GM12874 (cell line): ENCODE results near the gene NDUFA7.

Experiments used
- TF ChIP-seq, protein P1 (sequence below): IDR thresholded peaks from 2 replicates; pipeline ENCODE4 v1.5.1; 2011; ENCODE audit warnings: low read depth, mild to moderate bottlenecking, control low read depth, low read length, moderate library complexity; ENCODE audit not compliant: insufficient read depth

NDUFA7 gene

DNA sequence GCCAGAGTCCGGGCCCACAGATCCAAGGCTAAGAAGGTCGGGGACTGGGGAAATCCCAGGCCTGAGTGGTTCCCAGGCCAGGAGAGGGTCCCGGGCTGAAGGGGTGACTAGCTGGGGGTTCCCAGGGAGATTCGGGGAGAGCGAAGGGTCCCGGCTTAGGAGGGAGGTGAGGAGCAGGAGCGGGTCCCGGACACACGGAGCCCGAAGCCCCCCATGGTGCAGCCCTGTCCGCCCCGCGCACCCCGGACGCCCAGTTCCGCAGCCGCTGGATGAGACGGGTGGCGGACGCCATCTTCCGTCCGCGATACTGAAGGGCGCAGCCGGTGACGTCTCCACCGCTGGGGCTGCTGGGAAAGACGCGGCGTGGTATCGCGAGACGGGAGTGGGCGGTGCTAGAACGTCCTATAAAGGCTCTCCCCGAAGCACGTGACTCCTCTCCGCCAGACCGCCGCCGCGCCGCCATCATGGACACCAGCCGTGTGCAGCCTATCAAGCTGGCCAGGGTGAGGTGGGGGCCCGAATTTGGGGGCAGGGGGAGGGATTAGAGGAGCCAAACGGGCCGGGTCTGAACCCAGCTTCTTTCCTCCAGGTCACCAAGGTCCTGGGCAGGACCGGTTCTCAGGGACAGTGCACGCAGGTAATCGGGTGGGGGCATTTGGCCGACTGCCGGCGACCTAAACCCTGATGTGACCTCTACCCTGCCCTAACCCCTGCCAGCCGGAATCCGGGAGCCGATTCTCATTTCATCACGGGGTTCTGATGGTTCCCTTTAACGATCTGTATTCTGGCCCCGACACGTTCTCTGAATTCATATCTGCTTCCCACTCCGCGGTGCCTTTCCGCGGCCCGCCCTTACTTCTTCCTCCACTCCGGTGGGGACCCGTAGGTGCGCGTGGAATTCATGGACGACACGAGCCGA, at the start of gene NDUFA7, which contains the start of gene RPS28:
Gene NDUFA7, minus strand, starts transcription at position 309 of the 919 bp plus-strand sequence. Its CDS starts 17 bp downstream, at position 292.
Gene RPS28, plus strand, starts transcription at position 430 of the 919 bp plus-strand sequence. Its CDS starts 35 bp downstream, at position 465.
- TF ChIP-seq, protein P1, sequence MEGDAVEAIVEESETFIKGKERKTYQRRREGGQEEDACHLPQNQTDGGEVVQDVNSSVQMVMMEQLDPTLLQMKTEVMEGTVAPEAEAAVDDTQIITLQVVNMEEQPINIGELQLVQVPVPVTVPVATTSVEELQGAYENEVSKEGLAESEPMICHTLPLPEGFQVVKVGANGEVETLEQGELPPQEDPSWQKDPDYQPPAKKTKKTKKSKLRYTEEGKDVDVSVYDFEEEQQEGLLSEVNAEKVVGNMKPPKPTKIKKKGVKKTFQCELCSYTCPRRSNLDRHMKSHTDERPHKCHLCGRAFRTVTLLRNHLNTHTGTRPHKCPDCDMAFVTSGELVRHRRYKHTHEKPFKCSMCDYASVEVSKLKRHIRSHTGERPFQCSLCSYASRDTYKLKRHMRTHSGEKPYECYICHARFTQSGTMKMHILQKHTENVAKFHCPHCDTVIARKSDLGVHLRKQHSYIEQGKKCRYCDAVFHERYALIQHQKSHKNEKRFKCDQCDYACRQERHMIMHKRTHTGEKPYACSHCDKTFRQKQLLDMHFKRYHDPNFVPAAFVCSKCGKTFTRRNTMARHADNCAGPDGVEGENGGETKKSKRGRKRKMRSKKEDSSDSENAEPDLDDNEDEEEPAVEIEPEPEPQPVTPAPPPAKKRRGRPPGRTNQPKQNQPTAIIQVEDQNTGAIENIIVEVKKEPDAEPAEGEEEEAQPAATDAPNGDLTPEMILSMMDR = peak; percentile 34

DNA sequence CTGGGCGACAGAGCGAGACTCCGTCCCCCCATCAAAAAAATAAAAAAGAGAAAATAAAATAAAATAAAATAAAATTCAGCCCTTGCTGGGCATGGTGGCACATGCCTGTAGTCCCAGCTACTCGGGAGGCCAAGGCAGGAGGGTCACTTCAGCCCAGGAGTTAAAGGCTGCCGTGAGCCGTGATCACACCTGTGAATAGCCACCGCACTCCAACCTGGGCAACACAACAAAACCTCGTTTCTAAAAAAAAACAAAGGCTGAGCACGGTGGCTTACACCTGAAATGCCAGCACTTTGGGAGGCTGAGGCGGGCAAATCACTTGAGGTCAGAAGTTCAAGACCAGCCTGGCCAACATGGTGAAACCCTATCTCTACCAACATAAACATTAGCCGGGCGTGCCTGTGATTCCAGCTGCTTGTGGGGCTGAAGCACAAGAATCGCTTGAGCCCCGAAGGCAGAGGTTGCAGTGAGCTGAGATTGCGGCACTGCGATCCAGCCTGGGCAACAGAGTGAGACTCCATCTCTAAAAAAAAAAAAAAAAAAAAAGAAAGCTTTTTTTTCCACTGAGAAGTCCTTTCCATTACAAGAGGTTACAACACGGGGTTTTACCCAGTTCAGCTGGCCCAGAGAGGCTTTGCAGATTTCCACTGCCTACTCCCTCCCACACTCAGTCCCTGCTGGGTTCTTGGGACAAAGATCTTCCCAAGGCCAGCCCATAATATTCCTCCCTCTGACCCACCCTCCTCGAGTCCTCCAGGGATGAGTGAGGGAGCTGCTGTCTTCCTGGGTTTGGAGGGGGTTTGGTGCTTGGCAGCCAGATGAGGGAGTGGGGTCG, 49.2 kb upstream of the NDUFA7 start:
- TF ChIP-seq, protein P1 = no peak

DNA sequence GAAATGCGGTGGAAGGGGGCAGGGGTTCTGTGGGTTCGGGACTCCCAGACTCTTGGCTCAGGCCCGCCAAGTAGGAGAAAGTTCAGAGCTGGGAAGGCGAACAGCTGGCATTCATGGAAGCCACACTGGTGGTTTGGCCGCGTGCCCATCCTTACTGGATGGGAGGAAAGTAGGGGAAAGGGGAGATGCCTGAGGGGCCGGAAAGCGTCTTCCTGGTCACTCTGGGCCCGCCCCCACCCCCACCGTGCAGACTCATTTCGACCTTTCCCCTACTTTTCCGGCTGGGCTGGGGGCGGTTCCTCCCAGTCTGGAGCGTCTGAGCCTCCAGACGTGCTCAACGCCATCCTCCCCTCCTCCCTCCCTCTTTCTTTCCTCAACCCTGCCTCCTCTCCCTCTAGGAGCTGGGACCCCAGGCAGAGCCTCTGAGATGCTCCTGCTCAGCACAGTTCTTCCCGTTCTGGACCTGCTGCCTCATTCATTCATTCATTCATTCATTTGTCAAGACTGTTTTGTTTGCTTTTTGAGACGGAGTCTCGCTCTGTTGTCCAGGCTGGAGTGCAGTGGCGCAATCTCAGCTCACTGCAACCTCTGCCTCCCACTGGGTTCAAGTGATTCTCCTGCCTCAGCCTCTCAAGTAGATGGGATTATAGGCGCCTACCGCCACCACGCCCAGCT, 46.3 kb upstream of the NDUFA7 start:
- TF ChIP-seq, protein P1 = no peak

DNA sequence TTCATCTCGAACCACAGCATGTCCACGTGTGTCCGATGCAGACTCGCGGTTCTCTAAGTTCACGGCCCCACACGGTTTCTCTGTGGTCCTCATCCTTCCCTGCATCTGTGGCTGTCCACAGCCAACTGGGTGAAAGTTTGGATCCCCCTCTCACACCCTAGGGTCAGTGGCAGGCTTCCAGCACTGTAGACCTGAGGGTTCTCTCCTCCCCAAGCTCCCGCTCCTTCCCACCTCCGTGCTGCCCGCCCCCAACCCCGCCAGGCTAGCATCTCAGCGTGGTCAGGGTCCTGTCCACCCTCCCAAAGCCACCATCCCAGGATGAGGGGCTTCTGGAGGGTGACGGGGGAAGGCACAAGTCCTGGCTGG, 45.8 kb upstream of the NDUFA7 start:
- TF ChIP-seq, protein P1 = no peak

DNA sequence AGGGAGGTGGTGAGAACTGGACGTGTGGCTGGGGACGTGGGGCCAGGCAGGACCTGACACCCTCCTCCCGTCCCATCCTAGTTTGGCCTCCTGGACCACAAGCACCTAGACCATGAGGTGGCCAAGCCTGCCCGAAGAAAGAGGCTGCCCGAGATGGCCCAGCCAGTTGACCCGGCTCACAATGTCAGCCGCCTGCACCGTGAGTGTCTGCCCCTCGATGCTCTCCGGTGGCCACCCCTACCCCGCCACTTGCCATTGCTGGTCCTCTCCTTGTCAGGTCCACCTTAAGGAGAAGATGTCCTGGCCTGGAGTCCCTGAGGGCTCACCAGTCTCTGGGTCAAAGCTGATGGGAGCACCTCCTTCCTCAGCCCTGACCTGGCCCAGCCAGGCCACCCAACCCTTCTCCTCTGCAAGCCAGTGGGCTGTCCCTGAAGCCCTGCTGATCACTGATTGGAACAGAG, 45.0 kb upstream of the NDUFA7 start:
- TF ChIP-seq, protein P1 = no peak

DNA sequence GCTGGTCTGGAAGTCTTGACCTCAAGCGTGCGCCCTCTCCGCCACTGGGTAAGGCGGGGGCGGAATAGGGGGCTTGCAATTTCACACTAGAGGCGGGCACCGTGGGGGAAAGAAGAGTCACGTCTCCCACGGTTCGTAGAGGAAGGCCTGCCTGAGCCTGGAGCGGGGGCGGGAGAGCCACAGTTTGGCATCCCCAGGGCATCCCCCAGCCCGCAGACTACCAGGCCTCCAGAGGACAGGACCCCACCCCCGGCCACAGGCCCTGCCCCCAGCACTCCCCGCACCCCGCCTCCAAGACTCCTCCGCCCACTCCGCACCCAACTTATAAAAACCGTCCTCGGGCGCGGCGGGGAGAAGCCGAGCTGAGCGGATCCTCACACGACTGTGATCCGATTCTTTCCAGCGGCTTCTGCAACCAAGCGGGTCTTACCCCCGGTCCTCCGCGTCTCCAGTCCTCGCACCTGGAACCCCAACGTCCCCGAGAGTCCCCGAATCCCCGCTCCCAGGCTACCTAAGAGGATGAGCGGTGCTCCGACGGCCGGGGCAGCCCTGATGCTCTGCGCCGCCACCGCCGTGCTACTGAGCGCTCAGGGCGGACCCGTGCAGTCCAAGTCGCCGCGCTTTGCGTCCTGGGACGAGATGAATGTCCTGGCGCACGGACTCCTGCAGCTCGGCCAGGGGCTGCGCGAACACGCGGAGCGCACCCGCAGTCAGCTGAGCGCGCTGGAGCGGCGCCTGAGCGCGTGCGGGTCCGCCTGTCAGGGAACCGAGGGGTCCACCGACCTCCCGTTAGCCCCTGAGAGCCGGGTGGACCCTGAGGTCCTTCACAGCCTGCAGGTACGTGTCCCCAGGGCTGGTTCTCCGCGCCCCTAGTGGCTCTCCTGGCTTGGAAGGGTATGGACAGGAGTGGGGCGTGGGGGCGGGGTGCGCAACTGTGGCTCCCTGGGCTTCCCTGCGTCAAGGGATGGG, 42.9 kb upstream of the NDUFA7 start, which contains the start of gene ANGPTL4:
Gene ANGPTL4, plus strand, starts transcription at position 353 of the 969 bp plus-strand sequence. Its CDS starts 167 bp downstream, at position 520.
- TF ChIP-seq, protein P1 = no peak
